Measurements from ENCODE around the gene ZMIZ1.

Gene ZMIZ1

GRCh38 chr10:79180414-79181221 lies 111.9 kb downstream of the ZMIZ1 start:
- no peaks in the 10 kb centered on the region for H3K36me3 ChIP-seq (ENCODE audit: insufficient read depth, low read length)
- peaks cover 88% of the 10 kb centered on the region for H3K4me1 ChIP-seq (ENCODE audit: insufficient read depth, low read length)
- H3K27me3 ChIP-seq (ENCODE audit: insufficient read depth, low read length): no peaks in the 10 kb centered on the region
- H3K9me3 ChIP-seq (ENCODE audit: low read length): no peaks in the 10 kb centered on the region
- H3K4me3 ChIP-seq (ENCODE audit: low read length): no peak overlapping the region
- H2AFZ ChIP-seq (ENCODE audit: low read depth, low read length): no peak overlapping the region

DNA sequence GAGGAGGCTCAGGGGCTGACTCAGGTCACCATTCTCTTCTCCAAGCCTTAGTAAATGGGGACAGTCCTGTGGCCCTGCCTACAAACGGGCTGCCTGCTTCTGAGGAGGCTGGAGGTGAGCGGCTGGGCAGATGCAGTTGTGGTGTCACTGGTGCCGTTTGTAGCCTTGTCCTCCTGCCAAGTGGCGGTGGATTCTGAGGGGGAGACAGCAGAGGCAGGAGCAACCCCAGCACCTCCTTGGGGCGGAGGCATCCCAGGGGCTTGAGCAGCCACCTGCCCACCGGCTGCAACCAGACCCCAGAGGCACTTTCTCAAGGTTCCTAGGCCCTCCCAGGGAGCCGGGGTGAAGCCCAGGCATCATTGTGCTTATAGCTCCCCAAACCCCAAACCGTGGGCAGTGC lies 112.5 kb downstream of the ZMIZ1 start:
- H3K4me1 ChIP-seq (ENCODE audit: insufficient read depth, low read length): peaks cover 94% of the 10 kb centered on the region
- no peaks in the 10 kb centered on the region for H3K27me3 ChIP-seq (ENCODE audit: insufficient read depth, low read length)
- no peaks in the 10 kb centered on the region for H3K9me3 ChIP-seq (ENCODE audit: low read length)
- H3K36me3 ChIP-seq (ENCODE audit: insufficient read depth, low read length): no peaks in the 10 kb centered on the region
- H2AFZ ChIP-seq (ENCODE audit: low read depth, low read length): no peak overlapping the region
- no peak overlapping the region for H3K4me3 ChIP-seq (ENCODE audit: low read length)

GRCh38 chr10:79181698-79182521 lies 113.1 kb downstream of the ZMIZ1 start:
- Histone ChIP-seq H2AFZ (ENCODE audit: low read depth, low read length) (no peak overlapping the region), H3K4me1 (ENCODE audit: insufficient read depth, low read length) (peaks cover 99% of the 10 kb centered on the region), H3K4me3 (ENCODE audit: low read length) (no peak overlapping the region), H3K9me3 (ENCODE audit: low read length) (no peaks in the 10 kb centered on the region), H3K36me3 (ENCODE audit: insufficient read depth, low read length) (no peaks in the 10 kb centered on the region), H3K27me3 (ENCODE audit: insufficient read depth, low read length) (no peaks in the 10 kb centered on the region)

GRCh38 chr10:79182781-79183467 lies 114.2 kb downstream of the ZMIZ1 start:
- Histone ChIP-seq H2AFZ (ENCODE audit: low read depth, low read length) (no peak overlapping the region), H3K27me3 (ENCODE audit: insufficient read depth, low read length) (no peaks in the 10 kb centered on the region), H3K4me1 (ENCODE audit: insufficient read depth, low read length) (peaks cover 95% of the 10 kb centered on the region), H3K36me3 (ENCODE audit: insufficient read depth, low read length) (no peaks in the 10 kb centered on the region), H3K9me3 (ENCODE audit: low read length) (no peaks in the 10 kb centered on the region), H3K4me3 (ENCODE audit: low read length) (no peak overlapping the region)

DNA sequence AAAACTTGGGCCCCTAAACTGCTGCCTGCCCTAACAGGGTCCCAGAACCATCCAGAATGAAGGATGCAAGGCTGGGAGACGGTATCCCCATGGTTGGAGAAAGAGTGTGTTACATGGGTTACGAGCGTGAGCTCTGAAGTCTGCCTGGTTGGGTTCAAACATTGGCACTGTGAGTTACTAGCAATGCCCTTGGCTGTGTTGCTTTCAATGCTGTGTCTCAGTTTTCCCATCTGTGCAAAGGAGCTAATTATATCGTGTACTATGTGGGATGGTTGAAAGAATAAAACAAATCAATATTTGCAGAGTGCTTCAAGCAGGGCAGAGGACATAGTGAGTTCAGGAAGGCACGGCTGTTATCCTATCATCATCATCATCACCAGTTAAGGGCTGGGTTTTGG lies 114.7 kb downstream of the ZMIZ1 start:
- no peaks in the 10 kb centered on the region for H3K36me3 ChIP-seq (ENCODE audit: insufficient read depth, low read length)
- H3K4me1 ChIP-seq (ENCODE audit: insufficient read depth, low read length): peaks cover 94% of the 10 kb centered on the region

GRCh38 chr10:79184145-79184625 lies 115.4 kb downstream of the ZMIZ1 start:
- Histone ChIP-seq H3K27me3 (ENCODE audit: insufficient read depth, low read length) (no peaks in the 10 kb centered on the region), H2AFZ (ENCODE audit: low read depth, low read length) (no peak overlapping the region), H3K36me3 (ENCODE audit: insufficient read depth, low read length) (no peaks in the 10 kb centered on the region), H3K4me1 (ENCODE audit: insufficient read depth, low read length) (peaks cover 91% of the 10 kb centered on the region), H3K4me3 (ENCODE audit: low read length) (no peak overlapping the region), H3K9me3 (ENCODE audit: low read length) (no peaks in the 10 kb centered on the region)

More for the DNA sequence above, 114.7 kb downstream of the ZMIZ1 start:
- no peak overlapping the region for H2AFZ ChIP-seq (ENCODE audit: low read depth, low read length)
- H3K27me3 ChIP-seq (ENCODE audit: insufficient read depth, low read length): no peaks in the 10 kb centered on the region
- no peaks in the 10 kb centered on the region for H3K9me3 ChIP-seq (ENCODE audit: low read length)
- no peak overlapping the region for H3K4me3 ChIP-seq (ENCODE audit: low read length)

DNA sequence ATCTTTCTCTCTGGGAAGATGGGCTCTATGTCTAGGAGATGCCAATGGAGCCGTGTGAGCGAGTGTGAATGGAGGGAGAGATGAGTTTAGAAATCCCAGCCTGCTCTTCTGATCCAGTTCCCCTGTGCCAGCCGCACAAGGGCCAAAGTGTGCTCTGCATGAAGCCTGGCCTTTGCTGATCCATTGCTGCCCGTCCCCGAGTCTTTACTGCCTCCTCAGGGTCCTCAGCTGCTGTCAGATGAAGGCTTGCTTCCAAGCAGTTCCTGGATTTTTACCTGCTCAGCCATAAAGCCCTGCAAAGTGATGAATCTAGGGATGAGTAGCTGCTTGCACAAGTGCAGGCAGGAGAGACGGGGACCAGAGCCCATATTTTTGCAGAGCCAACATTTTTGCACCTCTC lies 115.9 kb downstream of the ZMIZ1 start:
- no peaks in the 10 kb centered on the region for H3K36me3 ChIP-seq (ENCODE audit: insufficient read depth, low read length)
- no peak overlapping the region for H3K4me3 ChIP-seq (ENCODE audit: low read length)
- no peak overlapping the region for H2AFZ ChIP-seq (ENCODE audit: low read depth, low read length)
- peaks cover 86% of the 10 kb centered on the region for H3K4me1 ChIP-seq (ENCODE audit: insufficient read depth, low read length)
- H3K27me3 ChIP-seq (ENCODE audit: insufficient read depth, low read length): no peaks in the 10 kb centered on the region
- H3K9me3 ChIP-seq (ENCODE audit: low read length): no peaks in the 10 kb centered on the region

- no peaks in the 10 kb centered on the region for H3K36me3 ChIP-seq (ENCODE audit: insufficient read depth, low read length)
- H3K27me3 ChIP-seq (ENCODE audit: insufficient read depth, low read length): no peaks in the 10 kb centered on the region
- no peaks in the 10 kb centered on the region for H3K9me3 ChIP-seq (ENCODE audit: low read length)
- peaks cover 80% of the 10 kb centered on the region for H3K4me1 ChIP-seq (ENCODE audit: insufficient read depth, low read length)
- no peak overlapping the region for H2AFZ ChIP-seq (ENCODE audit: low read depth, low read length)
- H3K4me3 ChIP-seq (ENCODE audit: low read length): no peak overlapping the region
Measured at GRCh38 chr10:79185067-79185774, 116.5 kb downstream of the ZMIZ1 start.

DNA sequence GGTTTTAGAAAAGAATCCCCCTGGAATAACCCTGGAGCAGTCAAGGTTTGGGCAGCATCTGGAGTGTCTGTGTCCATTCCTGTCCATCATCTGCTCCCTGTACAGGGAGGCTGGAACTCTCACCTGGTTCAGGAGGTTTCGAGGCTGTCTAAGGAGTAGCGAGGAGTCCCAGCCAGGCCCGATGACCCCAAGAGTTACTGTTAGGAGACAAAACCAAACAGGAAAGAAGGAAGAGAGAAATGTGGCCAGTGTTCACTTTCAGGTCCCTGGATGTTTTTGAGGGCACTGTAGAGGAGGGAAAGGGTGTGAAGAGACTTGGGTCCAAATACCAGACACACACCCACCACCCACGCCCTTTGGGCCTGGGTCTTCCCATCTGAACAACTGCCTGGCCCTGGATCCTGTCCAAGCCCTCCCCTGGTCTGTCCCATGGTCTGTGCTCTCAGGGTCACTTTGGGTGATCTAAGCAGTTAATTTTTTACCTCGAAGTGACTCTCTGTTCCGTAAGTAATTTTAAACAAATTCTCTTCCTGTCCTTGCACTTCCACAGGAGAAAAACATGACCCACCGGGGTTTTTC lies 117.1 kb downstream of the ZMIZ1 start:
- Histone ChIP-seq H3K4me1 (ENCODE audit: insufficient read depth, low read length) (peaks cover 74% of the 10 kb centered on the region), H2AFZ (ENCODE audit: low read depth, low read length) (no peak overlapping the region), H3K36me3 (ENCODE audit: insufficient read depth, low read length) (no peaks in the 10 kb centered on the region), H3K27me3 (ENCODE audit: insufficient read depth, low read length) (no peaks in the 10 kb centered on the region), H3K9me3 (ENCODE audit: low read length) (no peaks in the 10 kb centered on the region), H3K4me3 (ENCODE audit: low read length) (no peak overlapping the region)

DNA sequence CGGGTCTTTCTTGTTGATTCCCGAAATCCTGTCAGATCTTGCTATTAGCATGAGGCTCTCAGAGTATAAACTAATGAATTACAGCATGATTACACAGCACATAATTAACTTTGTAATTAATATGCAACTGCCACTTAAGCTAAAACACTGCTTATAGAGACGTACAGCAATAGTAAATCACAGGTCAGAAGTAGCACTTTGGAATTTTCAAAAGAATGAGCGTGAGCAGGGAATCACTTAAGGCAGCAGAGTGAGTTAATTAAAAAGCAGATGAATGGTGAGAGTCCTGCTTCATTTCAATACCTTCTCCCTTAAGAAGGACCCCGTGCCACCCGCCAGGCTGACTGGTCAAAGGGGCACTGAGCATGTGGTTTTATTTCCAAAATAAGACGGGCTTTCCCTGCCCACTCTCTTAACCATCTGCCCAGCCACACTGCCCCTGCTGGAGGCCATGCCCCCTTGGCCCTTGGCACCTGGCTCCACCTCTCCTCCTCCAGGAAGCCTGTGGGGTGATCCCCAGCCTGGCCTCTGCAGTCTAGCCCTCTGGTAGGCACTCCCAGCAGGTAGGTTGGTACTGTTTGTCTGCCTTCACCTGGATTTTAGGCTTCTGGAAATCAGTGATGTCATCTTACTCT lies 117.8 kb downstream of the ZMIZ1 start:
- Histone ChIP-seq H3K4me3 (ENCODE audit: low read length) (no peak overlapping the region), H3K4me1 (ENCODE audit: insufficient read depth, low read length) (peaks cover 67% of the 10 kb centered on the region), H3K9me3 (ENCODE audit: low read length) (no peaks in the 10 kb centered on the region), H2AFZ (ENCODE audit: low read depth, low read length) (no peak overlapping the region), H3K27me3 (ENCODE audit: insufficient read depth, low read length) (no peaks in the 10 kb centered on the region), H3K36me3 (ENCODE audit: insufficient read depth, low read length) (no peaks in the 10 kb centered on the region)

GRCh38 chr10:79187121-79187940 lies 118.6 kb downstream of the ZMIZ1 start:
- Histone ChIP-seq H3K36me3 (ENCODE audit: insufficient read depth, low read length) (no peaks in the 10 kb centered on the region), H3K27me3 (ENCODE audit: insufficient read depth, low read length) (no peaks in the 10 kb centered on the region), H2AFZ (ENCODE audit: low read depth, low read length) (no peak overlapping the region), H3K4me1 (ENCODE audit: insufficient read depth, low read length) (peaks cover 60% of the 10 kb centered on the region), H3K4me3 (ENCODE audit: low read length) (no peak overlapping the region), H3K9me3 (ENCODE audit: low read length) (no peaks in the 10 kb centered on the region)
